NCI-H187 (cell line): Measurements from ENCODE around the gene NDUFS2.
A peak's percentile ranks its signal among the peaks of the same experiment; 100 is the strongest.
"Not testable (repeated sequence)": the region's sequence is repeated elsewhere in the genome, so short reads cannot be mapped to it uniquely, and the experiment has no call there.

Experiments
- DNase-seq, 2 experiments: peaks; one replicate each; lab custom pipeline; 2025; lab: John Stamatoyannopoulos, UW

The NDUFS2 gene

DNA sequence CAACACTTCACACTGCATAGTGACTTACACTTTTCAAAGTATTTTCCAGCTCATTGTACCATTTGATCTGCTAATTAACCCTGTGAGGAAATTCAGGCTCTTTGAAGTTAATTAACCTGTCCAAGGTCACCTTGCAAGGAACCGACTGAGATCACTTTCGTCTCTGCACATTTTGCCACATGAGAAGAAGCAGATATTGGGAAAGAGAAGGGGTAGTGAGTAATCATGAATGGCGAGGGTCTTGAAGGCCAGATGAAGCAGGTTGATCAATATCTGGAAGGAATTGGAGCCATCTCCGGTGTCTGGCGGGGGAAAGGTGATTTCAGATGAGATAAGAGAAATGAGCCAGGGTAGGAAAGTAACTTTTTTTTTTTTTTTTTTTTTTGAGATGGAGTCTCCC is 17.8 kb downstream of the NDUFS2 start:
- DNase-seq, result no peak

DNA sequence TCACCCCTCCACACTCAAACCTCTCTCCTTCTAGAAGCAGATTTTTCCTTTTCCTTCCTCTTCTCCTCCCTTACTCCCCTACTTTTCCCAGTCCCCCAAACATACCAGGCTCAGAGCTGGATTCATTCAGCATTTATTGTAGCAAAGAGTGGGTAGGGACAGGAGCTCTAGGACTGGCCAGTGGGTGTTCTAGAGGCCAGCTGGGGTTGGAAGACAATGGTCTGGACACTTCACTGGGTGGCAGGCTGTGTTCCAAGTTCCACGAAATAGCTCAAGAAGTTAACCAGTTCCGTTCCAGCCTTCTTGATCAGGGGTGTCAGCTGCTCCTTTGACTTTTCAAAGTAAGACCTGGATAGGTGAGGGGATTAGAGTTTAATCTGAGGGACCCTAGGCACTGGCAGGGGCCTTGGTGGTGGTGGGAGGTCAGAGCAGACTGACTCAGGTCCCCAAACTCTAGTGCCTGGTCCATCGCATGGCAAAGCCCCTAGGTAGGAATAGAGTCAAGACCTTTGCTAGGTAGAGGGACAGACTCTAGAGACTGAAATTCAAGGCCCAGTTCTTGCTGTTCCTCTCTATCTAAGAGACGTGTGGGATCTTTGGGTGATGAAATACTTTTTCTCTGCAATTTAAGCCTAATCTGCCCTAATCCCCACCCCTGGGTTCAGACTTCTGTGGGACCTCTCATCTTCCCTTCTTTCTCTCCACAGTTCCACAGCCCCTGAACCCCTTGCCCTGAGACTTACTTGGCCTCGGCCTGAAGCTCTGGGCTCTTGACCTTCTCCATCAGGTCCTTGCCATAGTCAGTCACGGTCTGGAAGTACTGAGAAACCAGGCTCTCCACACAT is 20.2 kb downstream of the NDUFS2 start:
- no peak for DNase-seq

DNA sequence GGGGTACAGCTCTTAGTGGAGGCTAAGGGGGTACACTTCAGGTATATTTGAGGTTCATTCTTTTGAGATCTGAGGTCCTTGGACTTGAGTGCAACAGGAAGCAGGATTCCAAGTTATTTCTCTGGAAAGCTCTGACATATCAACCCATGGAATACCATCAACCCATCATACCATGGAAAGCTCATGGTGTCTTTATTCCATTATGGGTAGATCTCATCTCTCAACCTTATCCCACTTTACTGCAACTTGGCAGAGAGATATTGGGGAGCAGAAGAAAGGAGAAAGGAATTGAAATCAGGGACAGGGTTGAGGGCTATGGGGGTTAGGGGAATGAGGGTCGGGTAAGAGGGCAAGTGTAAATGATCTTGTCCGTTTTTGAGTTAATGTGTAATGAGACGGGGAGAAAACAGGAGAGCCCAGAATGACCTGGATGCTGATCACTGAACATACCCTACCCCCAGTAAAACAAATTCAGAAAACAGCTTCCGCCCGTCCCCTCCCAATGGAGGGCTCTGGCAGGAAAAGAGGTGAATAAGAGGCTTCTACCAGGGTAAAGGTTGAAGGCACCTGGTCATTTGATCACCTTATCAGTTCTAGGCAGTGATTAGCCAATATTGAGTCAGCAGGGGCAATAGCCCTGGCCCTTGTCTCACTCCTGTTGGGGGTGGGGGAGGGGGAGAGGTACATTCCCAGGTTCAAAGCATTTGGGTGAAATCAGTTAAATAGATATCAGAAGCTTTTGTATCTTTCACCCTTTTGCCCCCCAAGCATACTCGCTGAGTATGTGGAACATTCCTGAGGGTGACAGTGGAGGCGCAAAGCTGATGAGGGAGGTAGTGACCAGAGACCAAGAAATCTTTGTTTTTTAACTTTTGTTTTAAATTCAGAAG is 21.9 kb downstream of the NDUFS2 start:
- no peak for DNase-seq

DNA sequence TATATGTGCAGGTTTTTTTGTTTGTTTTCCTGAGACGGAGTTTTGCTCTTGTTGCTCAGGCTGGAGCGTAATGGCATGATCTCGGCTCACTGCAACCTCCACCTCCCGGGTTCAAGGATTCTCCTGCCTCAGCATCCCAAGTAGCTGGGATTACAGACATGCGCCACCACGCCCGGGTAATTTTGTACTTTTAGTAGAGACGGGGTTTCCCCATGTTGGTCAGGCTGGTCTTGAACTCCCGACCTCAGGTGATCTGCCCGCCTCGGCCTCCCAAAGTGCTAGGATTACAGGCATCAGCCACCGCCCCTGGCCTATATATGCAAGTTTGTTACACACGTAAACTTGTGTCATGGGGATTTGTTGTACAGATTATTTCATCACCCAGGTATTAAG is 22.5 kb downstream of the NDUFS2 start:
- DNase-seq, result not testable (repeated sequence)

DNA sequence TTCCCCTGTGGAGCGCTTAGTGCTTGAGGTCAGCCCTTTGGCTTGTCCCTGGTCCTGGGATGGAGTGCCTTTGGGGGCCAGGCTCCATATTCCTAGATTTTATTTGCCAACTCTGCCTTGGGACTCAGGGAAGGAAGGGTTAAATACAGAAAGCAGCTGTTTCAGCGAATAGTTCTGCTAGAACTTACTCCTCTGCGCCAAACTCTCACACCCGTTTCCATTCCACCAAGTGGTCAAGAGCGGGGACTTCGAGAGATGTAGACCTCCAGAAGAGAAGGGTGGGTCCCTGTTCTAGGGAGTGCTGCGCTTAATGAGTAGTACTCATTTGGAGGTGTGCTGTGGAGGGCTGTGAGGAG is 23.0 kb downstream of the NDUFS2 start:
- no peak for DNase-seq

DNA sequence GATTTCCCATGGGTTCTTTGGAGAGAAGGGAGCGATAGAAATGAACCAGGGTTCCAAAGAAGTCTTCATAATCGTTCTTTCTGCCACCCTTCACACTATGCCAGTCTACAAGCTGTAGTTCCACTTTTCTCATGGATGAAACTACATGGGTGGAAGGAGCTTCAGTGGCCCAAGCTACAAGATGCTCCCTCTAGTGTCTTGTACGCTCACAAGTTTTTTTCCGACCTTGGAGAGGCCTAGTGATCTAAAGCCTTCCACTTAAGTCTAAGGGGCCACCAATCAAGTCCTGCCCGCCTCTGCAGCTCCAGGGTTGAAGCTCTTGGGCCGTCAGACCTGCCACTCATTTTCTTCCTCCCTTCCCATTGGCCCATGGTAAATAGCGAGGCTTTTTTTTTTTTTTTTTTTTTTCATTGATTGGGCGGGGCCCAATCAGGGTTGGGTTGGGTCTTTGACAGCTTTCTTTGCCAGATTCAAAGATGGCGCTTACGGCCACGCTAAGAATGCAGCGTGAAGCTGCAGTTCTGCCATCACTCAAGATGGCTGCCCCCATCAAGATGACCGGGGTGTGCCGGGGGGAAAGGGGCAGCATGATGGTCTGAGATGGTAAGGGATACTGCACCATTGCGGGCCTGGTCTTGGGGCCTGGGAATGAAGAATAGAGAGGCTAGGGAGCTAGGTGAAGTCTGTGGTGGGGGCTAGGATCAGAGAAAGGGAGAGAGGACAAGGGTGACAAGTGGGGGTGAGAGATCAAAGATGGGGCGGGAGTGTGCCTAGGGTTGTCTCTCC is 23.6 kb downstream of the NDUFS2 start, which contains the start of gene TOMM40L:
TSS of gene TOMM40L (plus strand) at position 527 of the 786 bp plus-strand sequence. CDS start 430 bp downstream, outside the sequence.
- peak; percentile 98 to 99 for DNase-seq

DNA sequence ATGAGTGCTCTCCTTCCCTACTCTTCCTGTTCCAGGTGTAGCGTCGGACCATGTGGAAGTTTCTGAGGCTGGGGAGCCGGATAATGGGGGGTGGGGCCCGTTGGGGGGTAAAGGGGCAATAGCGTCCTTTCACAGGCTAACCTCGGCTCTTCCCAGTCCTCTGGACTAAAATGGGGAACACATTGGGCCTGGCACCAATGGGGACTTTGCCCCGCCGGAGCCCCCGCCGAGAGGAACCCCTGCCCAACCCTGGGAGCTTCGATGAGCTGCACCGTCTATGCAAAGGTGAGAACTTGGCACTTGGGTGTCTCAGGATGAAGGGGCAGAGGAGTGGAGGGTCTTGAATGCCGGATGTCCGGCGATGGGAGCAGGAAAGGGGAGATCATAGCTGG is 24.1 kb downstream of the NDUFS2 start:
- DNase-seq, result no peak

DNA sequence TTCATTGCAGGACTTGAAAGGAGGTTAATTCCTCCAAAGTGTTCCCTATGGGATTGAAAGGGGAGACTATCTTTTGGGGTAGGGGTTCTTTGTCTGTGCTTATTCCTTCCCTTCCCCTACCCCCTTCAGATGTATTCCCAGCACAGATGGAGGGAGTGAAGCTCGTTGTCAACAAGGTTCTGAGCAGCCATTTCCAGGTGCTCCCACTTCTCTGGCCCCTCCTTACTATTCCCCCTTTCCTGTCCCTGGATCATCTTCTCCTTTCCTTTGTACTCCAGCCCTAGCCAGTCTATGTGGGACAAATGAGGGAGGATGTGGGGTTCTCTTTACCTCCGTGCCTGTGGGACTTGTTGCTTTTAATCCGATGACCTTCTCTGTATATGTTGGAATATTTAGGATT is 24.6 kb downstream of the NDUFS2 start:
- no peak for DNase-seq

DNA sequence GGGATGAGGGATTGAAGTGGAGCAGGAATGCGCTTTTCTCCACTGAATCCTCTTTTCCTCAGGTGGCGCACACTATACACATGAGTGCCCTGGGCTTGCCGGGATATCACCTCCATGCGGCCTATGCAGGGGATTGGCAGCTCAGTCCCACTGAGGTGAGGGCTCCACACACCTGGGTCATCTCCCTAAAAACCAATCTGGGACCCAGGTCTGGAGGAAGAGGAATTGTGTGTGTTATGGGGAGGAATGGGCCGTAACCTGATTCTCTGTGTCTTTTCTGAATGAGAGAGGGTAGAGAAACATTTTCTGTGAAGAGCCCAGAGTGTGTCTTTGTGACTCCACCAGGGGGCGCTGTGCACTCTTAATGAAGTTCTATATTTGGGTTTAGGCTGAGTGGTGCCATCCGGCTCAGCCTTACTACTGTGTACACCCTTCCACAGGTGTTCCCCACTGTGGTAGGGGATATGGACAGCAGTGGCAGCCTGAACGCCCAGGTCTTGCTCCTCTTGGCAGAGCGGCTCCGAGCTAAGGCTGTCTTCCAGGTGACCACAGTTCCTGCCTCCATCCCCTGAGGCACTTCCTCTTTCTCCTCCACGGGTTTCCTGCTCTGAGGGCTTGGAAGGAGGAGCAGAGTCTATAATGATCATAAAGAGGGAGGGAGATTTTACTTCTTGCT is 25.2 kb downstream of the NDUFS2 start:
- peak; percentile 83 to 85 for DNase-seq

DNA sequence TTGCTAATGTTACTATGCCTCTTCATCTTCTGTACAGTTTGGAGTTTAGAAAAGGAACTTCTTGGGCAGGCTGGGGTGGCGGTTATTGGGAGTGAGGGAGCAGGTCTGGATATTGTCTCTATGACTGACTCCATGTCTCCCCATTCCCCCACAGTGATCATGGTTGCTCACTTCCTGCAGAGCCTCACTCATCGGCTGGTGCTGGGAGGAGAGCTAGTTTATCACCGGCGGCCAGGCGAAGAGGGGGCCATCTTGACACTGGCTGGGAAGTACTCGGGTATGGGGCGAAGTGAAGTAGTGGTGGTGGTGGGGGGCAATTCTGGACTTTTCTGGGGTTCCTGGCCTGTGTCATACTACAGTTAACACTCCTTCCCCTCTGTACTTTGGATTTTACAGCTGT is 25.9 kb downstream of the NDUFS2 start:
- no peak for DNase-seq

DNA sequence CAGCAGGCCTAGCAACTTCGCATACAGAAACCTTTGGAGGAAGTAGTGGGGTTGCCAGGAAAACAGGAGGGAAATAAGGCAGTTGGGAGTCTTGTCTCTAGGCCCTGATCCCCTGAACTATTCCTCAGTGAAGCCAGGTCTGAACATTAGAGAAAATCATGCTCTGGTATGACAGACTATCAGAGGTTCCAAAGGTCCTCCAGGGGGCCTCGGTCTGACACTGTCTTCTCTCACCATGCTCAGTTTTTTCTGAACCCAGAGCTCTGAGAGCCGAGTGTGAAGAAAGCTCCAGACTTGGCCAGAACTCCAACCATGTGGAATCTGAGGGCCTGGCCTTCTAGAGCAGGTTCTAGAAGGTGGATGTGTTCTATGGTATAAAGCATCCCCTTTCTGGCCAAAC is 27.7 kb downstream of the NDUFS2 start:
- no peak for DNase-seq

DNA sequence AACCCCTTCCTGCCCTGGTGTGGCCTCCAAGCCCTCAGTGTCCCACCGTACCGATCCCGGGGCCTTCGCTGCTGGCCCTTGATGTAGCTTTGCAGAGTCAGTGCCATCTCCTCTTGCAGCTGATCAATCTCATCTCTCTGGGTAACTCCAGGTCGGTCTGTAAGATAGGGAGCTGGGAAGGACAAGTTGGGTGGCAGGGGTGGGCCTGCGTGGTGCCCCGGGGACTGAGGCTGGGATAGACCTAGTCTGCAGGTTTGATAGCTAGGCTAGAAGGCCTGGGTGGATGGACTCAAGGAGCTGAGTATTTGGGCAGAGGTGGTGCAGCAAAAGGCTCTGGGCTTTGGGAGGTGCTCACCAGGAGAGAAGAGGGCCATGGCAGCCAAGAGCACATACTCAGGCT is 28.6 kb downstream of the NDUFS2 start:
- DNase-seq, result no peak

DNA sequence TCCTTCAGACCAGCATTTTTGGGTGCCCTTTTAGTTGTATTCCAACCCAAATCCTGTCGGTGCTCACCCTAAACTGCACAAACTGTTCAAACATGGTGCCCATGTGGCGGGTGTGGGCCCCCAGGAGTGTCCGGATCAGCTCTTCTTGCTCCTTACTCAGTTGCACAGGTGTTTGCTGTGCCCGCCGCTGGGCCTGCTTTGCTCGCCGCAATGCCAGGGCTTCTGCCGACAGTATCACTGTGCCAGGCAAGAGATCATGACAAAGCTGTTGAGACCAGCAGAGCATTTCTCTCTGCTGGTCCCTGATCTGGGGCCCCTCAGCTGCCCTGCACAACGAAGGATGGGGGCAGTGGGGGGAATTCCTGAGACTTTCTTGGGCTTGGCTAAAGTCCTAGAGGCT is 30.9 kb downstream of the NDUFS2 start:
- no peak for DNase-seq

DNA sequence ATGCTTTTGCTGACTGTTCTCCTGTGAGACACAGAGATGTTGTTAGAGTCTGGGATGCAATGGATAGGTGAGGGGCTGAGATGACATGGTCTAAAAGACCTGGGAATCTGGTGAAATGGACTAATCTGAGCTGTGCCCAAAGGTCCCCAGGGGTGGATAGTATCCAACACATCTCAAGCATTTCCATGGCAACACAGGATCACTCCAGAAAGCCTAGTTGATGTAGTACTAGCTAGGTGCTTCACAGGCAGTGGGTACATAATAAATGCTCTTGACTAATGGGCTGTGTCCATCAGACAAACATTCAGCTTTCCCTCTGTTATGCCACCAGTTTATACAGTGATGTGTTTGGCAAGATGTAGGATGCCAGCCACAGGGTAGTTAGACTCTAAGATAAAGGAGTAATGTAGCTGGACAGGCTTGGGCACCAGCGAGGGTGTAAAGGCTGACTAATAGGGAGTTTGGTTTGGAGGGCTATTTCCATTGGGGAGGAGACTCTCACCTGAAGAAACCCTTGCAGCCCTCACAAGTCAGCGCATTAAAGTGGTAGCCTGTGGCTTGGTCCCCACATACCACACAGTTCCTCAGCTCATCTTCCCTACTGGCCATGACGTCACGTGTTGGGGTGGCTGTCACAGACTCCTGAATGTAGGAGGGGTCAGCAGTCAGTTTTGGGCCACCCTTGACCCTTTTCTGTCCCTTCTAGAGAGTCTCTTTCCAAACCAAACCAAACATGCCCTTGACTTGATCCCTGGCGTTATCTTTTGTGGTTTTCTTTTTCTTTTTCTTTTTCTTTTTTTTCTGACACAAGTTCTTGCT is 34.0 kb downstream of the NDUFS2 start:
- DNase-seq, result no peak

DNA sequence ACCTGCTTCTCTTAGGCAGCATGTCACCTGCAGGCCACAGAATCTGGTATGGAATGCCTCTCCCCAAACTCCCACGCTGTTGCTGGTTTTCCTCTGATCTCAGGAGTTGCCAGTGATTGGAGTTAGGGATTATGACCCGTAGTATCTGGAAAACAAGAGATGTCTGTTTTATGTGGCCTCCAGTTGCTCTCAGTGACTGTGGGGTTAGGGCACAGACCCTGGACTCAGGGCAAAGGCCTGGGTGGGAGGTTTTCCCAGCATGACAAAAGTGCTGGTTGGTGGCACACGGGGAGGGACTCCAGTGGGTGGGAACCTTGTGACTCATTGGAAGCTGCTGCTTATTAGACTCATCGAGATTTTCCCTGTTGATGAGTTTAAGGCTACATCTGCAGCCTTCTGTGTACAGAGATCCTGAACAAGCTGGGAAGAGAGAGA is 35.9 kb downstream of the NDUFS2 start, which contains the start of gene NR1I3:
TSS of gene NR1I3 (minus strand) at position 165 of the 435 bp plus-strand sequence. CDS start 1,638 bp downstream, outside the sequence.
- no peak for DNase-seq

DNA sequence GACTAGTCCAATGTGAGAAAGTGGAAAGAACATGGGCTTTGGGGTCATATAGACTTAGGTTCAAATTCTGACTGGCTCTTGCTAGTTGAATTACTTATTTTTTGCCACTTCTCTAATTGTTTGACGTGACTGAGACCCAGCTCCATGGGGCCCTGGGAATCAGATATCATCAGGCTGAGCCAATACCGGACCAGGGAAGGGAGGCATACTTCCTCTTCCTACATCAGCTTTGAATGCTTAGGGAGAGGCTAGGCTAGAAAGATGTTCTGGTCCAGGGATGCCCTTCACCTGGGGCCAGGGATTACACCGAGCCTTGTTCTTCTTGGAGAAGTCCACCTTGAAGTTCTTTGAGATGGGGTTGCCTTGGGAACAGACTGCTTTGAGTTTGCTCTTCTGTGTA is 39.5 kb downstream of the NDUFS2 start:
- DNase-seq, result no peak

DNA sequence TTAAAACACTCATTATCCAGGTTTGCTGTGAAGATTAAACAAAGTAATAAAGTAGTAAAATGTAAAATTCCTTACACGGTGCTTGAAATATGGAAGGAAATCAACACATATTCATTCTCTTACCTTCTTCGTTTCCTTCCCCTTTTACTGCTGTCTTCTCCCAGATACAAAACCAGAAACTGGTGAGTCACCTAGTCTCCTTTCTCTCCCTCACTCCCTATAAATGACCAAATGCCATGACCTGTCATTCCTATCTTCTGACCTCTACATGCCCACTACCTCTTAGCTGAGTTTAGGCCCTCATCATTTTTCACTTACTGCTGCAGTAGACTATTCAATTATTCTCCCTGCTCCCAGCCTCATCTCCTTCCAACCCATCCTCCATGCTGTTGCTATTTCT is 40.1 kb downstream of the NDUFS2 start:
- no peak for DNase-seq

DNA sequence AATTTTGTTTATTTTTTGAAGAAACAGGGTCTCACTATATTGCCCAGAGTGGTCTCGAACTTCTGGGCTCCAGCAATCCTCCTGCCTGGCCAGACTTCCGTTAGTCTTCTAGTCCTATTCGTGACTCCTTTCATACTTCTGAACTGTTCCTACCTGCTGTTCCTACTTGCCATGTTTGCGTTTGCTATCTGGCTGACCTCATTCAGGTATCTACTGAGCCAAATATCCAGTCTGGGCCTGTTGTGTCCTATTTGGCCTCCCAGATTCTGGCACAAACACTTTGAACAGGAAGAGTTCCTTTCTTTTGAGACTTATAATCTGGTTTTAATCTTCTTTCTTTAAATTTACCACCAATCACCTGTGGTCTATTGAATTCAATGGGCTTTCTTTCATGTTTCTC is 42.7 kb downstream of the NDUFS2 start:
- DNase-seq, result no peak

DNA sequence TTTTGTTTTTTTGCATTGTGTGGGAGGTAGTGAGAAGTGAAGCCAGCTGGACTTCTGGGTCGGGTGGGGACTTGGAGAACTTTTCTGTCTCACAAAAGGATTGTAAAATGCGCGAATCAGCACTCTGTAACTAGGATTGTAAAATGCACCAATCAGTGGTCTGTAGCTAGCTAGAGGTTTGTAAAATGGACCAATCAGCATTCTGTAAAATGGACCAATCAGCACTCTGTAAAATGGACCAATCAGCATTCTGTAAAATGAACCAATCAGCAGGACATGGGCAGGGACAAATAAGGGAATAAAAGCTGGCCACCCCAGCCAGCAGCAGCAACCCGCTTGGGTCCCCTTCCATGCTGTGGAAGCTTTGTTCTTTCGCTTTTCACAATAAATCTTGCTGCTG is 47.9 kb downstream of the NDUFS2 start:
- not testable (repeated sequence) for DNase-seq

DNA sequence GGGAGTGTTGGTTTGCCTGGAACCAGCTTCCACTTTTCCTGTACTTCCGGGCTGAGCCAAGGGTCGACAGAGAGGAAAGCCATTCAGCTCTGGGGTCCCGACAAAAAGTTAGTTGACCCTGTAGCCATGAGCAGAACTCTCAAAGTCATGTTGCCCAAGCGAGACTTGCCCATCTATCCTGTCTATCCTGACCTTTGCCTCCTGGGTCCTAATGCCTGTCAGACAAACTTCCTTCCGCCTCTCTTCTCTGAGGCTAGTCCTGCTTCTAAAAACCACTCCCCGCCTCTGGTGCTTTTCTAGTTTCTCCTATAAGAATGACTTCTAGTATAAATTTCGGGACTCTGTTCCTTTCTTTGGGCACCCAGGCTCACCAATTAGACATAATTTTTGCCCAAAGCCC is 48.7 kb downstream of the NDUFS2 start:
- no peak for DNase-seq

DNA sequence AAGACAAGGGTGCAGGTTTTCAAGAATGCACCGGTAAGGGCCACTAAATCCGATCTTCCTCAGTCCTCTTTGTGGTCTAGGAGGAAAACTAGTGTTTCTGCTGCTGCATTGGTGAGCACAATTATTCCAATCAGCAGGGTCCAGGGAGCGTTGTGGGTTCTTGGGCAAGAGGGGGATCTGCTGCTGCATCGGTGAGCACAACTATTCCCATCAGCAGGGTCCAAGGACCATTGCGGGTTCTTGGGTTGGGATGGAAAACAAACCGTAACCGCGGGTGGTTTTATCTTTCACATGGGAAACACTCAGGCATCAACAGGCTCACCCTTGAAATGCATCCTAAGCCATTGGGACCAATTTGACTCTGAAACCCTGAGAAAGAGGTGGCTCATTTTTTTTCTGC is 49.4 kb downstream of the NDUFS2 start:
- no peak for DNase-seq
